K562 (cell line): ENCODE data around the gene TRIP10. TPM values are rescaled to one million over a fixed set of nuclear protein-coding genes. Genes with fewer than 3 reads are reported as not detected.

Experiments
- CTBP1 ChIP-seq: fragments of 450-650 bp; IDR thresholded peaks from 2 replicates; pipeline ENCODE4 v1.6.1; 2016; ENCODE audit warnings: borderline replicate concordance
- EP300 ChIP-seq: IDR thresholded peaks from 2 replicates; pipeline ENCODE4 v1.6.1; 2012; ENCODE audit warnings: low read length, improper control_type of control experiment
- HDAC6 ChIP-seq: IDR thresholded peaks from 2 replicates; pipeline ENCODE4 v1.6.1; 2012; ENCODE audit warnings: low read depth, mild to moderate bottlenecking, control low read depth, inconsistent platforms, low read length, moderate library complexity
- L3MBTL2 ChIP-seq: fragments of 450-650 bp; IDR thresholded peaks from 2 replicates; pipeline ENCODE4 v1.6.1; 2016; ENCODE audit warnings: mild to moderate bottlenecking, moderate library complexity
- MAFG ChIP-seq: fragments of 450-650 bp; conservative IDR thresholded peaks from 2 replicates; pipeline ENCODE4 v1.6.1; 2016; ENCODE audit warnings: missing genetic modification characterization, missing compliant biosample characterization
- MCM5 ChIP-seq: fragments of 450-650 bp; IDR thresholded peaks from 2 replicates; pipeline ENCODE4 v1.6.1; 2016; ENCODE audit warnings: low read depth
- NEUROD1 ChIP-seq: fragments of 150-350 bp; IDR thresholded peaks from 2 replicates; pipeline ENCODE4 v1.6.1; 2014; ENCODE audit warnings: borderline replicate concordance, low read length, low read depth; ENCODE audit not compliant: partially characterized antibody
- NFE2L1 ChIP-seq: fragments of 450-650 bp; IDR thresholded peaks from 2 replicates; pipeline ENCODE4 v1.6.1; 2016; ENCODE audit warnings: missing genetic modification characterization, low read depth, mild to moderate bottlenecking, missing compliant biosample characterization, moderate library complexity, borderline replicate concordance
- NFRKB ChIP-seq: fragments of 450-650 bp; IDR thresholded peaks from 2 replicates; pipeline ENCODE4 v1.6.1; 2016; ENCODE audit warnings: low read depth
- NR1H2 ChIP-seq: sonication (generic); formaldehyde crosslinking; IDR thresholded peaks from 2 replicates; pipeline ENCODE4 v1.4.0; 2020; ENCODE audit warnings: mild to moderate bottlenecking, missing genetic modification reagents
- RBM22 ChIP-seq: fragments of 200-400 bp; formaldehyde crosslinking; IDR thresholded peaks from 2 replicates; pipeline ENCODE4 v1.6.1; 2018; ENCODE audit warnings: low read length, low read depth; ENCODE audit not compliant: poor library complexity, severe bottlenecking
- RBM39 ChIP-seq: fragments of 200-400 bp; formaldehyde crosslinking; optimal IDR thresholded peaks from 2 replicates; pipeline ENCODE3; 2018; ENCODE audit warnings: low read depth, low read length
- SAFB2 ChIP-seq: fragments of 200-400 bp; formaldehyde crosslinking; IDR thresholded peaks from 2 replicates; pipeline ENCODE4 v1.6.1; 2018; ENCODE audit warnings: borderline replicate concordance, low read length, low read depth, moderate library complexity; ENCODE audit not compliant: severe bottlenecking
- SRSF7 ChIP-seq: fragments of 200-400 bp; formaldehyde crosslinking; optimal IDR thresholded peaks from 2 replicates; pipeline ENCODE3; 2017; ENCODE audit warnings: mild to moderate bottlenecking, low read depth, low read length
- TEAD4 ChIP-seq, 2 experiments: sonication (generic) in 1 of 2; formaldehyde crosslinking in 1 of 2; IDR thresholded peaks; 2 replicates each; pipeline versions ENCODE4 v1.6.1 to v1.8.0; 2012 to 2022; ENCODE audit warnings: borderline replicate concordance in 1 of 2, inconsistent platforms in 1 of 2, low read length in 1 of 2, mild to moderate bottlenecking in 1 of 2, missing genetic modification reagents in 1 of 2
- TFAM ChIP-seq: fragments of 250-450 bp; sonication (Bioruptor Pico); conservative IDR thresholded peaks from 2 replicates; pipeline ENCODE4 v1.5.0; 2021; ENCODE audit warnings: mild to moderate bottlenecking, moderate library complexity
- ZFP36 ChIP-seq: fragments of 150-350 bp; IDR thresholded peaks from 2 replicates; pipeline ENCODE4 v1.6.1; 2018; ENCODE audit warnings: low read length, low read depth; ENCODE audit not compliant: partially characterized antibody
- ZNF121 ChIP-seq: sonication (generic); formaldehyde crosslinking; conservative IDR thresholded peaks from 2 replicates; pipeline ENCODE4 v1.8.0; 2022; ENCODE audit warnings: missing genetic modification reagents
- ZNF316 ChIP-seq: fragments of 450-650 bp; IDR thresholded peaks from 2 replicates; pipeline ENCODE4 v1.6.1; 2016
- ZNF395 ChIP-seq: fragments of 200-800 bp; sonication (Bioruptor generic); IDR thresholded peaks from 2 replicates; pipeline ENCODE4 v1.6.1; 2017; ENCODE audit warnings: missing genetic modification characterization, missing compliant biosample characterization
- ZNF436 ChIP-seq: fragments of 250-450, 450-650 bp; sonication (Bioruptor Pico); formaldehyde crosslinking; IDR thresholded peaks from 2 replicates; pipeline ENCODE4 v1.7.0; 2020; ENCODE audit warnings: mild to moderate bottlenecking
- ZNF551 ChIP-seq: fragments of 250-450 bp; sonication (Bioruptor Pico); IDR thresholded peaks from 2 replicates; pipeline ENCODE4 v1.5.0; 2021; ENCODE audit warnings: mild to moderate bottlenecking, moderate library complexity
- polyA plus RNA-seq, 8 experiments: library from polyadenylated mRNA; depleted of rRNA in 4 of 8; stranded (reverse) in 5 of 8; unstranded in 3 of 8; fragments of >200 nt; fragmentation: Nextera tagmentation in 2 of 8; fragmentation: Illumina TruSeq in 1 of 8; extraction: Ambion mirVana in 2 of 8; extraction: Trizol in 1 of 8; gene quantifications; 2 replicates each; pipeline versions ENCODE4 v1.2.1 to v1.2.3, GENCODE V29; 2011 to 2014; ENCODE audit warnings: inconsistent platforms in 1 of 8, missing spikeins in 1 of 8
- total RNA-seq, 7 experiments: library from RNA; depleted of rRNA in 6 of 7; stranded (reverse); fragments of >200 nt in 6 of 7; fragmentation: Illumina TruSeq in 2 of 7; extraction: Trizol in 2 of 7; gene quantifications; 2 replicates each; pipeline versions ENCODE4 v1.2.1 to v1.2.3, GENCODE V29; 2011 to 2021; ENCODE audit warnings: low replicate concordance in 1 of 7
- TF ChIP-seq, protein P1 (sequence below): sonication (generic); formaldehyde crosslinking; IDR thresholded peaks from 2 replicates; pipeline ENCODE4 v1.9.0; 2022; ENCODE audit warnings: mild to moderate bottlenecking, missing genetic modification reagents
- TF ChIP-seq, protein P2 (sequence below): fragments of 250-450 bp; sonication (Bioruptor Pico); IDR thresholded peaks from 2 replicates; pipeline ENCODE4 v1.8.0; 2021; ENCODE audit warnings: mild to moderate bottlenecking, moderate library complexity

Gene TRIP10
- total and polyA plus RNA-seq, 9 of the 15 experiments (the other 6 are each of a cell fraction or from before 2014, with no cell fraction given): 1.2 to 66.8 (median 36.1) TPM

- TF ChIP-seq TFAM (CRISPR knock-in tag): no peak
- no peak for TF ChIP-seq ZNF436
- no peak for TF ChIP-seq ZFP36
- no peak for TF ChIP-seq ZNF121 (CRISPR knock-in tag)
- TF ChIP-seq L3MBTL2: peak; percentile 60; the same call in 1 of the 2 replicates
- no peak for TF ChIP-seq NEUROD1
- no peak for TF ChIP-seq MAFG
- no peak for TF ChIP-seq ZNF551 (CRISPR knock-in tag)
- no peak for TF ChIP-seq NFE2L1 (tag)
- TF ChIP-seq RBM39: no peak
- TF ChIP-seq ZNF316: no peak
- no peak for TF ChIP-seq TEAD4 (IDR thresholded peaks at IDR 0.05; ENCODE audit: low read length)
- no peak for TF ChIP-seq TEAD4 (CRISPR knock-in tag; IDR thresholded peaks at IDR 0.05; ENCODE audit: borderline replicate concordance)
- TF ChIP-seq MCM5: no peak
- TF ChIP-seq EP300: no peak
- no peak for TF ChIP-seq SRSF7
- TF ChIP-seq, protein P1, sequence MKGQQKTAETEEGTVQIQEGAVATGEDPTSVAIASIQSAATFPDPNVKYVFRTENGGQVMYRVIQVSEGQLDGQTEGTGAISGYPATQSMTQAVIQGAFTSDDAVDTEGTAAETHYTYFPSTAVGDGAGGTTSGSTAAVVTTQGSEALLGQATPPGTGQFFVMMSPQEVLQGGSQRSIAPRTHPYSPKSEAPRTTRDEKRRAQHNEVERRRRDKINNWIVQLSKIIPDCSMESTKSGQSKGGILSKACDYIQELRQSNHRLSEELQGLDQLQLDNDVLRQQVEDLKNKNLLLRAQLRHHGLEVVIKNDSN (CRISPR knock-in tag): peak; percentile 69
- no peak for TF ChIP-seq RBM22
- TF ChIP-seq, protein P2, sequence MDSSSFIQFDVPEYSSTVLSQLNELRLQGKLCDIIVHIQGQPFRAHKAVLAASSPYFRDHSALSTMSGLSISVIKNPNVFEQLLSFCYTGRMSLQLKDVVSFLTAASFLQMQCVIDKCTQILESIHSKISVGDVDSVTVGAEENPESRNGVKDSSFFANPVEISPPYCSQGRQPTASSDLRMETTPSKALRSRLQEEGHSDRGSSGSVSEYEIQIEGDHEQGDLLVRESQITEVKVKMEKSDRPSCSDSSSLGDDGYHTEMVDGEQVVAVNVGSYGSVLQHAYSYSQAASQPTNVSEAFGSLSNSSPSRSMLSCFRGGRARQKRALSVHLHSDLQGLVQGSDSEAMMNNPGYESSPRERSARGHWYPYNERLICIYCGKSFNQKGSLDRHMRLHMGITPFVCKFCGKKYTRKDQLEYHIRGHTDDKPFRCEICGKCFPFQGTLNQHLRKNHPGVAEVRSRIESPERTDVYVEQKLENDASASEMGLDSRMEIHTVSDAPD (CRISPR knock-in tag): no peak
- TF ChIP-seq NR1H2: 0 out of 2 replicates have a peak, but pooled peaks have one; percentile 75
- TF ChIP-seq NFRKB: no peak
- no peak for TF ChIP-seq SAFB2
- peak; percentile 22; the same call in 1 of the 2 replicates for TF ChIP-seq CTBP1
- TF ChIP-seq ZNF395 (CRISPR knock-in tag): no peak
- TF ChIP-seq HDAC6: no peak
These were observed 556 bp downstream of the TRIP10 start (continued) for GRCh38 chr19:6739883-6740588.
